ENCODE data around the gene KREMEN1.

GRCh38 chr22:29043906-29044575 lies 28.8 kb upstream of the KREMEN1 start:
- TF ChIP-seq GATA3 (IDR thresholded peaks at IDR 0.05; ENCODE audit: low read depth, low read length), result no peak
- TF ChIP-seq GATA2 (IDR thresholded peaks at IDR 0.05; ENCODE audit: low read depth, low read length), result no peak

All from SH-SY5Y (cell line).